K562 (cell line): ENCODE data around the gene VN1R4. TPM values are rescaled to one million over a fixed set of nuclear protein-coding genes. Genes with fewer than 3 reads are reported as not detected.
"Not testable (repeated sequence)": the region's sequence is repeated elsewhere in the genome, so short reads cannot be mapped to it uniquely, and the experiment has no call there.

Experiments
- ATAC-seq: fragments of 200-7000 bp; cut with Tn5 transposase; 3 replicates; pipeline ENCODE4 v1.9.1; 2020; ENCODE audit warnings: moderate library complexity
- BruUV-seq: library from RNA; stranded (reverse); fragments of 400-500 nt; replicated peaks from 2 replicates; lab custom pipeline; 2021; lab: Mats Ljungman, UMichigan
- CTCF ChIA-PET: fragments of 300-600 bp; formaldehyde crosslinking; extraction: SDS; loops from one replicate; lab custom pipeline; 2021; ENCODE audit warnings: low intra/inter-chr PET ratio; lab: Yijun Ruan, JAX
- POLR2A ChIA-PET: fragments of 300-600, 350-650 bp; sonication (Branson Sonifier 250); formaldehyde crosslinking; extraction: SDS; loops from one replicate; lab custom pipeline; 2021; ENCODE audit warnings: antibody characterized with exemption, inconsistent platforms; lab: Yijun Ruan, JAX
- DNase-seq, 4 experiments: peaks; one replicate each; pipeline versions ENCODE4 v3.0.0 to v3.0.0-alpha.2; 2011 to 2018; ENCODE audit warnings: low spot score in 3 of 4, mixed read lengths in 3 of 4; ENCODE audit errors: extremely low read depth in 1 of 4
- FAIRE-seq: peaks from 2 replicates; lab custom pipeline; 2011; peaks lifted over from hg19 to GRCh38; lab: Jason Lieb, UNC
- H2AFZ ChIP-seq: 2 replicates; pipeline ENCODE4 v1.6.0; 2011; ENCODE audit warnings: low read depth, low read length, control low read depth, inconsistent platforms
- H3K27ac ChIP-seq: fragments of 200-600 bp; 3 replicates; pipeline ENCODE4 v1.8.0; 2011; ENCODE audit warnings: low read depth, mild to moderate bottlenecking, control low read depth, inconsistent platforms, low read length, moderate library complexity, mixed read lengths; ENCODE audit errors: extremely low read depth
- H3K27me3 ChIP-seq, 2 experiments: fragments of 300-600 bp in 1 of 2; 2 replicates in 1 of 2; 3 replicates in 1 of 2; pipeline versions ENCODE4 v1.6.0 to v1.8.0; 2011; ENCODE audit warnings: inconsistent platforms in 2 of 2, low read length in 2 of 2, mild to moderate bottlenecking in 1 of 2, mixed read lengths in 1 of 2, moderate library complexity in 1 of 2; ENCODE audit not compliant: control insufficient read depth in 2 of 2, insufficient read depth in 2 of 2
- H3K36me3 ChIP-seq: fragments of 300-600 bp; 3 replicates; pipeline ENCODE4 v1.8.0; 2011; ENCODE audit warnings: mild to moderate bottlenecking, low read length, inconsistent platforms; ENCODE audit not compliant: control insufficient read depth, insufficient read depth
- H3K4me1 ChIP-seq, 2 experiments: fragments of 200-600 bp in 1 of 2; replicated peaks in 1 of 2; 2 replicates in 1 of 2; 3 replicates in 1 of 2; pipeline versions ENCODE4 v1.5.1 to v1.8.0; 2011; ENCODE audit warnings: inconsistent platforms in 2 of 2, low read length in 2 of 2, mild to moderate bottlenecking in 1 of 2, mixed read lengths in 1 of 2, moderate library complexity in 1 of 2; ENCODE audit not compliant: control insufficient read depth in 2 of 2, insufficient read depth in 2 of 2
- H3K4me2 ChIP-seq: 2 replicates; pipeline ENCODE4 v1.6.1; 2011; ENCODE audit warnings: low read length, control low read depth, inconsistent platforms, mixed read lengths; ENCODE audit not compliant: insufficient read depth
- H3K4me3 ChIP-seq: fragments of 200-600 bp; sonication (generic), shearing (Covaris generic); 2 replicates; pipeline ENCODE4 v1.5.1; 2016; ENCODE audit warnings: control low read depth, inconsistent platforms
- H3K79me2 ChIP-seq: fragments of 200-600 bp; 3 replicates; pipeline ENCODE4 v1.8.0; 2011; ENCODE audit warnings: low read length, inconsistent platforms; ENCODE audit not compliant: control insufficient read depth, insufficient read depth
- H3K9ac ChIP-seq, 2 experiments: 2 replicates each; pipeline versions ENCODE4 v1.6.0 to v1.6.1; 2011; ENCODE audit warnings: low read depth in 2 of 2, low read length in 2 of 2, control low read depth in 1 of 2, inconsistent platforms in 1 of 2, mild to moderate bottlenecking in 1 of 2, mixed read lengths in 1 of 2; ENCODE audit not compliant: insufficient read depth in 1 of 2
- H3K9me1 ChIP-seq: one replicate; pipeline ENCODE4 v1.6.0; 2011; ENCODE audit warnings: inconsistent platforms, mild to moderate bottlenecking, low read length, moderate library complexity; ENCODE audit not compliant: control insufficient read depth, insufficient read depth
- H3K9me3 ChIP-seq: replicated peaks from 2 replicates; pipeline ENCODE4 v1.5.1; 2011; ENCODE audit warnings: low read depth, low read length, inconsistent platforms; ENCODE audit not compliant: control insufficient read depth, insufficient read depth
- H4K20me1 ChIP-seq: replicated peaks from 2 replicates; pipeline ENCODE4 v1.6.1; 2011; ENCODE audit warnings: low read length, inconsistent platforms, mixed read lengths; ENCODE audit not compliant: control insufficient read depth, insufficient read depth
- ELF2 ChIP-seq: fragments of 250-450 bp; sonication (Bioruptor Pico); IDR thresholded peaks from 2 replicates; pipeline ENCODE4 v1.5.0; 2021; ENCODE audit warnings: mild to moderate bottlenecking
- GTF2E2 ChIP-seq: fragments of 200-800 bp; sonication (Bioruptor generic); IDR thresholded peaks from 2 replicates; pipeline ENCODE4 v1.6.1; 2016; ENCODE audit warnings: missing genetic modification characterization, missing compliant biosample characterization
- MED1 ChIP-seq: sonication (generic); formaldehyde crosslinking; IDR thresholded peaks from 2 replicates; pipeline ENCODE4 v1.8.1; 2023; ENCODE audit warnings: missing genetic modification reagents, borderline replicate concordance
- NCOA2 ChIP-seq, 2 experiments: fragments of 450-650 bp; IDR thresholded peaks; 2 replicates each; pipeline ENCODE4 v1.6.1; 2018; ENCODE audit warnings: mild to moderate bottlenecking in 2 of 2, moderate library complexity in 1 of 2; ENCODE audit not compliant: partially characterized antibody in 2 of 2
- NCOA6 ChIP-seq: fragments of 450-650 bp; IDR thresholded peaks from 2 replicates; pipeline ENCODE4 v1.6.1; 2017; ENCODE audit warnings: mild to moderate bottlenecking
- PHF21A ChIP-seq: fragments of 450-650 bp; IDR thresholded peaks from 2 replicates; pipeline ENCODE4 v1.6.1; 2017; ENCODE audit warnings: low read depth, borderline replicate concordance
- SAFB ChIP-seq: fragments of 200-400 bp; formaldehyde crosslinking; IDR thresholded peaks from 2 replicates; pipeline ENCODE4 v1.6.1; 2017; ENCODE audit warnings: low read depth, low read length, borderline replicate concordance
- TAL1 ChIP-seq: fragments of 450-650 bp; IDR thresholded peaks from 2 replicates; pipeline ENCODE4 v1.6.1; 2016; ENCODE audit warnings: mild to moderate bottlenecking
- WGBS: fragments of 100-300 bp; shearing (Covaris generic); methylation state at CpG from one replicate; pipeline ENCODE4 v1.1.6; 2016; ENCODE audit warnings: low coverage, mixed read lengths; ENCODE audit not compliant: insufficient coverage; ENCODE audit errors: missing lambda C conversion rate; 5-methylcytosine and 5-hydroxymethylcytosine counted together
- in situ Hi-C: fragments of 300-500 bp; cut with MboI; formaldehyde crosslinking; loops from 4 replicates; pipeline ENCODE4 v1.15.0; 2018; ENCODE audit warnings: inconsistent platforms, mixed read lengths
- intact Hi-C: fragments of 100-400 bp; cut with micrococcal nuclease; formaldehyde crosslinking; loops from 2 replicates; pipeline ENCODE4 v1.14.2; 2022
- polyA plus RNA-seq, 8 experiments: library from polyadenylated mRNA; depleted of rRNA in 4 of 8; stranded (reverse) in 5 of 8; unstranded in 3 of 8; fragments of >200 nt; fragmentation: Nextera tagmentation in 2 of 8; fragmentation: Illumina TruSeq in 1 of 8; extraction: Ambion mirVana in 2 of 8; extraction: Trizol in 1 of 8; gene quantifications; 2 replicates each; pipeline versions ENCODE4 v1.2.1 to v1.2.3, GENCODE V29; 2011 to 2014; ENCODE audit warnings: inconsistent platforms in 1 of 8, missing spikeins in 1 of 8
- total RNA-seq, 7 experiments: library from RNA; depleted of rRNA in 6 of 7; stranded (reverse); fragments of >200 nt in 6 of 7; fragmentation: Illumina TruSeq in 2 of 7; extraction: Trizol in 2 of 7; gene quantifications; 2 replicates each; pipeline versions ENCODE4 v1.2.1 to v1.2.3, GENCODE V29; 2011 to 2021; ENCODE audit warnings: low replicate concordance in 1 of 7
- TF ChIP-seq, protein P1 (sequence below): fragments of 250-450 bp; sonication (Bioruptor Pico); IDR thresholded peaks from 2 replicates; pipeline ENCODE4 v1.8.0; 2022; ENCODE audit warnings: moderate library complexity, mild to moderate bottlenecking, inconsistent platforms
- TF ChIP-seq, protein P2 (sequence below): fragments of 450-650 bp; formaldehyde crosslinking; conservative IDR thresholded peaks from 2 replicates; pipeline ENCODE4 v1.4.0; 2022; ENCODE audit warnings: mild to moderate bottlenecking, missing genetic modification characterization

VN1R4 gene
- total and polyA plus RNA-seq, 9 of the 15 experiments (the other 6 are each of a cell fraction or from before 2014, with no cell fraction given) = not detected

DNA sequence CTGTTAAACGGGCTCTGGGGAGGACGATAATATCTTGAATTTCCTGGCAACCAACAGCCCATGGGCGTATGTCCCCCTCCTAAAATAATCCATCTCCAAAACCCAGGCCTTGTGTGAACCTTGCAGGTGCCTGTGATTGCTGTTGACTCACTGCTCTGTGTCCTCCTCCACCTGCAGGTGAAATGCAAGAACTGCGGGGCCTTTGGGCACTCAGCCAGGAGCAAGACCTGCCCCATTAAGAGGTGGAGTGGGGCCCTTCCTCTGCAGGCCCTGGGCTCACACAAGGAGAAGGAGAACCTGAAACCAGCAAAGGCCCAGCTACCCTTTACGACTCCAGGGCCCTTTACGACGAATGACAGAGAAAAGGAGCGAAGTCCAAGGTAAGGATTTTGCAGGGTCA lies 14.4 kb upstream of the VN1R4 start:
- H3K36me3 ChIP-seq, POLR2A ChIA-PET, intact Hi-C loops, H3K4me2 ChIP-seq, H4K20me1 ChIP-seq, H2AFZ ChIP-seq, H3K9me1 ChIP-seq, H3K79me2 ChIP-seq, CTCF ChIA-PET, BruUV-seq, H3K27me3 ChIP-seq, H3K4me3 ChIP-seq, H3K9ac ChIP-seq, H3K9me3 ChIP-seq, H3K4me1 ChIP-seq, DNase-seq, H3K27ac ChIP-seq, in situ Hi-C loops: not testable (repeated sequence)
- FAIRE-seq (peak; percentile 78), ATAC-seq (peak; percentile 60; the same call in 2 of the 3 replicates)
- 0% methylated on average over 1 of the region's 8 CpGs for WGBS

DNA sequence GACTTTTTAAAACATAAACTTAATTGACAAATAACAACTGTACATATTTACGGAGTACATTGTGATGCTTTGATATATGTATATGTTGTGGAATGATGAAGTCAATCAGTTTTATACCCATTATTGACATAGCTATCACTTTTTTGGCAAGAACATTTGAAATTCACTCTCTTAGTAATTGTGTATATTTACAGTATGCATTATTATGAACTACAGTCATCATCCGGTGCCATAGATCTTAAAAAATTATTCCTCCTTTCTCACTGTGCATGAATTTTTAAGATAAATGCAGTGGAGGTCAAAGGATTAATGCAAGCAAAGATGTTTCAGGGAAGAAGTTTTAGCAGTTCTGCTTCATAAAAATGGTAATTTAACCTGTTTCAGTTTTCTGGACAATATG lies 8.0 kb upstream of the VN1R4 start:
- ATAC-seq (no peak), DNase-seq (no peak), FAIRE-seq (no peak)
- no peak overlapping the region for H3K27ac ChIP-seq
- no peak overlapping the region for H3K4me2 ChIP-seq
- H2AFZ ChIP-seq = no peak overlapping the region
- ChIA-PET POLR2A (no interaction called here), CTCF (no interaction called here)
- H3K9ac ChIP-seq = no peak overlapping the region
- H3K36me3 ChIP-seq = no peaks in the 10 kb centered on the region
- H3K4me3 ChIP-seq = no peak overlapping the region
- H3K9me1 ChIP-seq = no peaks in the 10 kb centered on the region
- H3K27me3 ChIP-seq = 0 out of 5 replicates have a peak, but pooled peaks cover 0 to 5% of the 10 kb centered on the region in 2 experiments
- H4K20me1 ChIP-seq = no peaks in the 10 kb centered on the region
- BruUV-seq = no TSS peak
- no peaks in the 10 kb centered on the region for H3K79me2 ChIP-seq
- in situ Hi-C loops = no loop called here
- 11% methylated on average over 2 of the region's 2 CpGs for WGBS
- H3K4me1 ChIP-seq = no peaks in the 10 kb centered on the region
- TF ChIP-seq MED1 (CRISPR knock-in tag) (no peak), NCOA6 (no peak), GTF2E2 (tag) (no peak), TAL1 (no peak), ELF2 (CRISPR knock-in tag) (no peak), SAFB (no peak), PHF21A (no peak), NCOA2 (IDR thresholded peaks at IDR 0.05; ENCODE audit: partially characterized antibody in 2 of 2) (no peak)
- TF ChIP-seq, protein P1, sequence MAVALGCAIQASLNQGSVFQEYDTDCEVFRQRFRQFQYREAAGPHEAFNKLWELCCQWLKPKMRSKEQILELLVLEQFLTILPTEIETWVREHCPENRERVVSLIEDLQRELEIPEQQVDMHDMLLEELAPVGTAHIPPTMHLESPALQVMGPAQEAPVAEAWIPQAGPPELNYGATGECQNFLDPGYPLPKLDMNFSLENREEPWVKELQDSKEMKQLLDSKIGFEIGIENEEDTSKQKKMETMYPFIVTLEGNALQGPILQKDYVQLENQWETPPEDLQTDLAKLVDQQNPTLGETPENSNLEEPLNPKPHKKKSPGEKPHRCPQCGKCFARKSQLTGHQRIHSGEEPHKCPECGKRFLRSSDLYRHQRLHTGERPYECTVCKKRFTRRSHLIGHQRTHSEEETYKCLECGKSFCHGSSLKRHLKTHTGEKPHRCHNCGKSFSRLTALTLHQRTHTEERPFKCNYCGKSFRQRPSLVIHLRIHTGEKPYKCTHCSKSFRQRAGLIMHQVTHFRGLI = no peak
- TF ChIP-seq, protein P2, sequence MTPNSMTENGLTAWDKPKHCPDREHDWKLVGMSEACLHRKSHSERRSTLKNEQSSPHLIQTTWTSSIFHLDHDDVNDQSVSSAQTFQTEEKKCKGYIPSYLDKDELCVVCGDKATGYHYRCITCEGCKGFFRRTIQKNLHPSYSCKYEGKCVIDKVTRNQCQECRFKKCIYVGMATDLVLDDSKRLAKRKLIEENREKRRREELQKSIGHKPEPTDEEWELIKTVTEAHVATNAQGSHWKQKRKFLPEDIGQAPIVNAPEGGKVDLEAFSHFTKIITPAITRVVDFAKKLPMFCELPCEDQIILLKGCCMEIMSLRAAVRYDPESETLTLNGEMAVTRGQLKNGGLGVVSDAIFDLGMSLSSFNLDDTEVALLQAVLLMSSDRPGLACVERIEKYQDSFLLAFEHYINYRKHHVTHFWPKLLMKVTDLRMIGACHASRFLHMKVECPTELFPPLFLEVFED (CRISPR knock-in tag) = no peak
- intact Hi-C loops = no loop called here
- no peaks in the 10 kb centered on the region for H3K9me3 ChIP-seq
